Left cardiac atrium (tissue), 4 donors: ENCODE data around the gene SH3TC1. TPM values are rescaled to one million over a fixed set of nuclear protein-coding genes. Genes with fewer than 3 reads are reported as not detected.
A peak's percentile ranks its signal among the peaks of the same experiment; 100 is the strongest.

Source experiments
- ATAC-seq, 2 donors: fragments of 200-7000 bp; cut with Tn5 transposase; one replicate each; pipeline ENCODE4 v1.9.1; 2020; ENCODE audit warnings: mild to moderate bottlenecking in 2 of 2, moderate library complexity in 2 of 2
- DNase-seq: peaks from one replicate; pipeline ENCODE4 v3.0.0-alpha.2; 2020
- intact Hi-C, 2 donors: fragments of 100-400 bp; cut with DNase I; formaldehyde crosslinking; loops; one replicate each; pipeline versions ENCODE4 v1.14.1 to v1.15.1; 2022 to 2023
- total RNA-seq, 2 donors: library from RNA; stranded (reverse); fragmentation: NEBNext Ultra II Directional; extraction: Animal tissue kit (Norgen Biotek cat#: 25700); gene quantifications; one replicate each; pipeline ENCODE4 v1.2.1, GENCODE V29; 2021
- donor health status: DM: no; HTN: yes; CAD: no.
- donor health status: DM: no; HTN: yes; CAD: no; lungs with severe emphysema.
- donor health status: DM: yes; HTN: yes; CAD: no.
- donor health status: Dilated cardiomyopathy.

SH3TC1 gene
- total RNA-seq, 2 donors from 2014 or later, result 11.7 to 30.9 TPM

GRCh38 chr4:8261851-8262535, 62.9 kb downstream of the SH3TC1 start:
- intact Hi-C loops, result no loop called here
- ATAC-seq (no peak), DNase-seq (no peak)

DNA sequence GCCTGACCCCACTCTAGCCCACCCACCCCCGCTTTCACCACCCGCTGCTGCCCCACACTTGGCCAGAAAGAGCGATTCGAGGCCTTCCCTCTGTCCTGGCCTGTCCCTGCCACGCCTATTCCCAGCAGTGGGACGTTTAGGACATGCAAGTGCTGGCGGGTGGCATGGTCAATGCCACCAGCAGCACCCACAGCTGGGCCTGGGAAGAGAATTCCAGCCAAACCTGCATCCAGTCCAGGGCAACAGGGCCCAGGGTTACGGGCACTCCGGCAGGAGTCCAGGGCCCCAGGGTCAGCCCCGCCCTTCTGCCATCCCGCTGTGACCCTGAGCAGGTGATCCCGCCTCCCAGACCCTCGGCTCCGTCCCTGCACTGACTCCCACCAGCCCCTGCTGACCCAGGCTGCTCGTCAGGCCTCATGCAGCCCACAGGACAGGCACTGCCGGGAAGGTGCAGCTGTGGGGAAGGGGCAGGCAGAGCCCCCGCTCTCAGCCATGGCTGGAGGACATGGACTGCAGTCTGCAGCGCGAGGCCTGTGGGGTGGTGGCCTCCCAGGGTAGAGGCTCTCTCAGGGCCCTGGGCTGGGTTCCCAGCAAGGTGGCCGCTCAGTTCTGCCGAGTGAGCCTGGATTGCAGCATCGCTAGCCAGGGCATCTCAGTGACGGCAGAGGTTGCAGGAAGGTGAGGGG, 63.7 kb downstream of the SH3TC1 start:
- DNase-seq, result no peak

DNA sequence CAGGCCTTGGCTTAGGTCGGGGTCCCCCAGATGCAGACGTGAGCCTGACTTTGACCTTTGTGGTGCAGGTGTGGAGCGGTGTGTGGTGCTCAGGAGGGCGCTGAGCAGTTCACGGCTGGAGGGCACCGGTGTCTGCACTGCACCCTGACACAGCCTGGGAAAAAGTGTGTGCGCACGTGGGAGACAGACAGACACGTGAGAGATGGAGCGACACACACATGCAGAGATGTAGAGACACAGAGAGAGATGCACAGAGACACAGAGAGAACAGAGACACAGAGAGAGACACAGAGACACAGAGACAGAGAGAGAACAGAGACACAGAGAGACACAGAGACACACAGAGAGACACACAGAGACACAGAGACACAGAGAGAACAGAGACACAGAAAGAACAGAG, 64.3 kb downstream of the SH3TC1 start:
- intact Hi-C loops, result no loop called here
- DNase-seq (no peak), ATAC-seq (no peak)

More for the DNA sequence above, 63.7 kb downstream of the SH3TC1 start:
- ATAC-seq, result no peak
- intact Hi-C loops, result no loop called here

- DNase-seq, result no peak
- no peak for ATAC-seq
- intact Hi-C loops, result no loop called here
Measured at GRCh38 chr4:8264106-8264505, 65.0 kb downstream of the SH3TC1 start.

DNA sequence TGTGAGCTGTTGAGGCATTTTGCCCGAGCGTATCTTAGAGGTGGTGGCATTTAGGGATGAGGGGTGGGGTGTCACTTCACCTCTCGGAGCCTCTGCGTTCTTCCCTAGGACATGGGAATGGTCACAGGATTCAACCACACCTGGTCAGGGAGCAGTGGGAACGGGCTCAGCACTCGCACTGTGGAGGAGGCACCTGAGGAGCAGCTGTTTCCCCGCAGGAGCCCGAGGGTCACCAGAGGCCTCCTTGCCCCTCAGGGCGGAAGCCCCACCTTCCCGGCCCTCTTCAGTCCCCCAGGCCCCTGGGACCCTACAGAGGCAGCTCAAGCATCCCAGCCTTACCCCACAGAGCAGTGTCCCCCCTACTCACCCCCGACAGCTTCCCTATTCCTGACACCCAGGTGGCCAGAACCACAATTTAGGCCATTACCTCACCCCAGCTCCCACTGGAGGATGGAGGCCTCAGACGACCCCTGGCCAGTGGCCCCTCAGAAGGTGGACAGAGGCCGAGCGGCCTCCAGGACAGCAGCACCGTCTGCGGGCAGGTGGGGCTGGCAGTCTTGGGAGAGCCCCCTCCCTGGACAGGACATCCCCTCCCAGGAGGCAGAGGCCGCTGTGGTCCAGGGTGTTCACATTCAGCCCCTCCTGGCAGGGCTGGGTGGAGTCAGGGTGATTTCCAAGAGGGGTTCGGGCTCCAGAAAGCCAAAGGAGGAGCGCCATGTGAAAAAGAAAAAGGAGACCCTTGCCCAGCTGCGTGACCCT, 66.3 kb downstream of the SH3TC1 start:
- ATAC-seq (no peak), DNase-seq (no peak)
- intact Hi-C loops, result no loop called here

DNA sequence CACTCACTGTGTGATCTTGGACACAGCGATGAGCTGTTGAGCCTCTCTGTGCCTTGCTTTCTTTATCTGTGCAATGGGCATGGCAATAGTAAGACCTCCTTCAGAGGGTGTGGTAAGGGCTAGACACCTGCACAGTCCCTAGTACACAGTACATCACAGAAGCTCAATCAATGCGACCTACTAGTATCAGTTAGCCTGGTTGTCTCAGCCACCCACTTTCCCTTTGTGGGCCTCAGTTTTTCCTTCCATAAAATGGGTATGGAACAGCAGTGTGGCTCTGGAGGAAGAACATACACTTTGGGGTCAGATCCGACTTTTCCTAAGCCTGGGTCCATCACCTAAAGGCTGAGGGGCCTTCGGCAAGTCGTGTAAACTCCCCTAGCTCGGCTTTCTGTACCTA, 67.0 kb downstream of the SH3TC1 start:
- DNase-seq (no peak), ATAC-seq (no peak)
- intact Hi-C loops, result no loop called here

GRCh38 chr4:8266508-8266907, 67.4 kb downstream of the SH3TC1 start:
- ATAC-seq, result peak in 1 of 2 donors; percentile 14
- intact Hi-C loops, result no loop called here
- no peak for DNase-seq

DNA sequence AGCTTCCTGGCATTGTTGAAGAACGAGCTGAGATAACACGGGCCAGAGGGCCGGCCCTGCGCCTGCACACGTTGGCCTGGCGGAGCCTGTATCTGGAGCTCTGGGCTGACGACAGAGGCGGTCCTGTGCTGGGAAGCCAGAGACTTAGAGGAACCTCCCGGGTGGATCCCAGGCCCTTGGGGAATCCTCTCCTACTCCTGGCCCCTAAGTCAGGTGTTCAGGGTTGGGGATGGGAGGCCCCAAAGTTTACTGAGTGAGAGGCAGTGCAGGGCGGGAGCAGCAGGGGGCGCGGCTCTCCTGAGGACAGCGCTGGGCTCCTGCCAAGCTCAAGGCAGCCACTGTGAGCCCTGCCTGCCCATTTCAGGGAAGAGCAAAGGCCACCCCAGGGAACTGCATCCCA, 68.0 kb downstream of the SH3TC1 start:
- DNase-seq, result peak; percentile 91
- ATAC-seq, result peak; percentile 54 to 70
- intact Hi-C loops, result no loop called here

DNA sequence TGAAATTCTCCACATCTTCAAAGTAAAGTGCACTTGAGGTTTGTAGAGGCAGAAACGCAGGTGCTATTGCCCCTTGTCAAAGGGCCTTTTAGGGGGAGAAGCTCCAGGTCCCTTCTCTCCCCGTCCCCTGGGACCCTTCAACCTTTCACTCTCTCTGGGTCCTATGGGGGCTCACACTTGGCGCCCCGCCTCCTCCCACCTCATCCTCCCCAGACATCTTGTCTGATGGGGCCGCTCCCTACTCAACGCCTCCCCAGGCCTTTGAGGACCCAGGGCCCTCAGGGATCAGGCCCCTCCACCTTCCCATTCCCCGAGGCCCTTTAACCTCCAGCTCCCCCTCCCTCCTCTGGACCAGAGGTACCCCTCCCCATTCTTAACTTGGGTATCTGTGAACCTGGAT, 69.1 kb downstream of the SH3TC1 start:
- DNase-seq, result no peak
- intact Hi-C loops, result no loop called here
- no peak for ATAC-seq

GRCh38 chr4:8268901-8269534, 69.9 kb downstream of the SH3TC1 start:
- no peak for ATAC-seq
- no peak for DNase-seq
- intact Hi-C loops, result no loop called here

- DNase-seq (peak; percentile 71), ATAC-seq (peak; percentile 66 to 75)
- intact Hi-C loops, result loop anchor here in 1 of 2 donors (10.0 kb wide), 1 partner anchor 135 kb away; no protein-coding TSS in a partner anchor
Measured at GRCh38 chr4:8269535-8270417, 70.7 kb downstream of the SH3TC1 start, which contains the start of gene HTRA3. TSS of gene HTRA3 (plus strand) at chr4:8269754. CDS start at chr4:8269969, 215 bp downstream.

DNA sequence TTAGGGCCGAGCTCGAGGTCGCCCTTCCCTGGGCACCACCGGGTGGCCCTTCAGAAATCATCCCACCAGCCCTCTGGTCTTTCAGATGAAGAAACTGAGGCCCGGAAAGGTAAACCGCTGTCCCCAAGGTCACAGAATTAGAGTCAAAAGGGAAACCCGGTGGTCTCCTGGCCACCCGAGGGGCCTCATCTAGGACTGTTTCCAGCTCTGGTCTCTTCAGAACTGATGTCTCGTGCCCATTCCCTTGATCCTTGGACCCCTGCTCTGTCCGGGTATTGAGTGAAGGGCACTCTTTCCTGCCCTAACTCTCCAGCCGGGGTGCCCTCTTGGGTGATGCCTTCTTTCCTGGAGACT, 71.3 kb downstream of the SH3TC1 start:
- DNase-seq (no peak), ATAC-seq (no peak)
- intact Hi-C loops, result loop anchor here in 1 of 2 donors (10.0 kb wide), 1 partner anchor 134 kb away; no protein-coding TSS in a partner anchor

GRCh38 chr4:8270912-8271815, 72.1 kb downstream of the SH3TC1 start:
- ATAC-seq, result no peak
- intact Hi-C loops, result loop anchor here in 1 of 2 donors (10.0 kb wide), 1 partner anchor 134 kb away; no protein-coding TSS in a partner anchor

GRCh38 chr4:8271821-8272220, 72.7 kb downstream of the SH3TC1 start:
- DNase-seq (no peak), ATAC-seq (no peak)
- intact Hi-C loops, result loop anchor here in 1 of 2 donors (10.0 kb wide), 1 partner anchor 133 kb away; no protein-coding TSS in a partner anchor

More at GRCh38 chr4:8270912-8271815, 72.1 kb downstream of the SH3TC1 start:
- DNase-seq, result no peak

DNA sequence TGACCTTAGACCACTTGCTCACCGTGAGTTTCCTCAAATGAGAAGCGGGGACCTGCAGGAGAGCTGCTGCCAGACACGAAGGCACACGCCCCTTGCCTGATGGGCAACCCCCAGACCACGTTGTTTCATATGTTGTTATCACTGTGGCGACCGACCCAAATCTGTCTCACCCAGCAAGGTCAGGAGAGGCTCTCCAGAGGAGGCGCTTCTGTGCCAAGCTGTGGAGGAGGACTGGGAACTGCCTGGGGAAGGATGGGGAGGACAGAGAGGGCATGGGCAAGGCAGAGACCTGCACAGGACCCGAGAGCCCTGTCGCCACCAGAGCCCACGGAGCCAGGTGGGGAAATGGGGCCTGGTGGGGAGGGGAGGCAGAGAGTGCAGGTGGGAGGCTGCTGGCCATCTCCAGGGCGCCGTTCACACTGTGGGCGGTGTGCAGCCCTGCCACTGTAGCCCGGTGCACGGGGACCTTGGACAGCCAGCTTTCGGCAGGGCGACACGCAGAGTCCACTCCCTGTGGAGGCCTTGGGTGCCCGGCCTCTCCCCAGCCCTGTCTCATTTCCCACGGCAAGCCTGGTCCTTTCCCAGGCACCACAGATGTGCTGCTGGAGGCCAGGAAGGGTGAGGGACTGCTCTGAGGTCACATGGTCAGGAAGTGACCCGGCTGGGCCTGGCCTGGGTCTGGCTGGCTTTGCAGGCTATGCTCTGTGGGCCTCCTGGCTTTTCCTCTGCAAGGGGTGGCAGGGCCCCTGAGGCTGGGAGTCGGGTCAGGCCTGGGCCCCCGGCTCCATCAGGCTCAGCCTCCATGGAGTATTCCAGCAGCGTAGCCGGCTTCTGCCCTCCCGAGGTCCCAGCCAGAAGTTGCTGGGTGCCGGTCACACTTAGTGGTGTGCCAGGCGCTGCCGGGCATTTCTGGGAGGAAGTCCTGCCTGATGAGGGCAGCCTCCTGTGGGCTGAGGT, 73.7 kb downstream of the SH3TC1 start:
- DNase-seq (peak; percentile 57), ATAC-seq (peak; percentile 7 to 30)
- intact Hi-C loops, result loop anchor here in 1 of 2 donors (10.0 kb wide), 1 partner anchor 132 kb away; no protein-coding TSS in a partner anchor

GRCh38 chr4:8273450-8273849, 74.4 kb downstream of the SH3TC1 start:
- intact Hi-C loops, result loop anchor here in 1 of 2 donors (10.0 kb wide), 1 partner anchor 131 kb away; no protein-coding TSS in a partner anchor
- ATAC-seq, result no peak

More at GRCh38 chr4:8273450-8273849, 74.4 kb downstream of the SH3TC1 start:
- DNase-seq, result no peak
